ENCODE measurements around the gene LCP2.

DNA sequence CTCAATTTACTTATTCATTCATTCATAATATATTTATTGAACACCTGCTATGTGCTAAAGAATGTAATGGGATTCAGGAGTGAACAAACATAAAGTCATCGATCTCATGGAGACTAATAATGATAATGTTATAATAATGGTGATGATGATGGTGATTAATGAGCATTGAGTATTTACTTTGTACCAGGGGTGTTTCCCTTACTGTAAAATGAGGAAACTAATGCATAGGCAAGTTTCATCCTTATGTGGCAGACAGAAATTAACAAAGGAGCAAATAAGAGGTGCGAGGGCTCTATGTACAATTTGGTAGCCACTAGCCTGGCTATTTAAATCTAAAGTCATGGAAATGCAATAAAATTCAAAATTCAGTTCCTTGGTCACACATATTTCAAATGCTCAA, 11.1 kb upstream of the LCP2 start:
- TF ChIP-seq, protein P1, sequence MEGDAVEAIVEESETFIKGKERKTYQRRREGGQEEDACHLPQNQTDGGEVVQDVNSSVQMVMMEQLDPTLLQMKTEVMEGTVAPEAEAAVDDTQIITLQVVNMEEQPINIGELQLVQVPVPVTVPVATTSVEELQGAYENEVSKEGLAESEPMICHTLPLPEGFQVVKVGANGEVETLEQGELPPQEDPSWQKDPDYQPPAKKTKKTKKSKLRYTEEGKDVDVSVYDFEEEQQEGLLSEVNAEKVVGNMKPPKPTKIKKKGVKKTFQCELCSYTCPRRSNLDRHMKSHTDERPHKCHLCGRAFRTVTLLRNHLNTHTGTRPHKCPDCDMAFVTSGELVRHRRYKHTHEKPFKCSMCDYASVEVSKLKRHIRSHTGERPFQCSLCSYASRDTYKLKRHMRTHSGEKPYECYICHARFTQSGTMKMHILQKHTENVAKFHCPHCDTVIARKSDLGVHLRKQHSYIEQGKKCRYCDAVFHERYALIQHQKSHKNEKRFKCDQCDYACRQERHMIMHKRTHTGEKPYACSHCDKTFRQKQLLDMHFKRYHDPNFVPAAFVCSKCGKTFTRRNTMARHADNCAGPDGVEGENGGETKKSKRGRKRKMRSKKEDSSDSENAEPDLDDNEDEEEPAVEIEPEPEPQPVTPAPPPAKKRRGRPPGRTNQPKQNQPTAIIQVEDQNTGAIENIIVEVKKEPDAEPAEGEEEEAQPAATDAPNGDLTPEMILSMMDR (IDR thresholded peaks at IDR 0.05; ENCODE audit: insufficient read depth, low read length), result no peak
- no peak for TF ChIP-seq POLR2AphosphoS5 (IDR thresholded peaks at IDR 0.05; ENCODE audit: low read depth)
- TF ChIP-seq, protein P2, sequence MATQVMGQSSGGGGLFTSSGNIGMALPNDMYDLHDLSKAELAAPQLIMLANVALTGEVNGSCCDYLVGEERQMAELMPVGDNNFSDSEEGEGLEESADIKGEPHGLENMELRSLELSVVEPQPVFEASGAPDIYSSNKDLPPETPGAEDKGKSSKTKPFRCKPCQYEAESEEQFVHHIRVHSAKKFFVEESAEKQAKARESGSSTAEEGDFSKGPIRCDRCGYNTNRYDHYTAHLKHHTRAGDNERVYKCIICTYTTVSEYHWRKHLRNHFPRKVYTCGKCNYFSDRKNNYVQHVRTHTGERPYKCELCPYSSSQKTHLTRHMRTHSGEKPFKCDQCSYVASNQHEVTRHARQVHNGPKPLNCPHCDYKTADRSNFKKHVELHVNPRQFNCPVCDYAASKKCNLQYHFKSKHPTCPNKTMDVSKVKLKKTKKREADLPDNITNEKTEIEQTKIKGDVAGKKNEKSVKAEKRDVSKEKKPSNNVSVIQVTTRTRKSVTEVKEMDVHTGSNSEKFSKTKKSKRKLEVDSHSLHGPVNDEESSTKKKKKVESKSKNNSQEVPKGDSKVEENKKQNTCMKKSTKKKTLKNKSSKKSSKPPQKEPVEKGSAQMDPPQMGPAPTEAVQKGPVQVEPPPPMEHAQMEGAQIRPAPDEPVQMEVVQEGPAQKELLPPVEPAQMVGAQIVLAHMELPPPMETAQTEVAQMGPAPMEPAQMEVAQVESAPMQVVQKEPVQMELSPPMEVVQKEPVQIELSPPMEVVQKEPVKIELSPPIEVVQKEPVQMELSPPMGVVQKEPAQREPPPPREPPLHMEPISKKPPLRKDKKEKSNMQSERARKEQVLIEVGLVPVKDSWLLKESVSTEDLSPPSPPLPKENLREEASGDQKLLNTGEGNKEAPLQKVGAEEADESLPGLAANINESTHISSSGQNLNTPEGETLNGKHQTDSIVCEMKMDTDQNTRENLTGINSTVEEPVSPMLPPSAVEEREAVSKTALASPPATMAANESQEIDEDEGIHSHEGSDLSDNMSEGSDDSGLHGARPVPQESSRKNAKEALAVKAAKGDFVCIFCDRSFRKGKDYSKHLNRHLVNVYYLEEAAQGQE (IDR thresholded peaks at IDR 0.05; ENCODE audit: insufficient replicate concordance, low read depth), result no peak
- TF ChIP-seq GABPA (IDR thresholded peaks at IDR 0.05; ENCODE audit: low read depth), result no peak
